NCI-H748 treated with DMSO at 0.1 percent for 48 hours (cell line): Measurements from ENCODE around the gene CANT1.

Experiments used
- DNase-seq: peaks from one replicate; lab custom pipeline; 2025; lab: John Stamatoyannopoulos, UW

CANT1 gene

DNA sequence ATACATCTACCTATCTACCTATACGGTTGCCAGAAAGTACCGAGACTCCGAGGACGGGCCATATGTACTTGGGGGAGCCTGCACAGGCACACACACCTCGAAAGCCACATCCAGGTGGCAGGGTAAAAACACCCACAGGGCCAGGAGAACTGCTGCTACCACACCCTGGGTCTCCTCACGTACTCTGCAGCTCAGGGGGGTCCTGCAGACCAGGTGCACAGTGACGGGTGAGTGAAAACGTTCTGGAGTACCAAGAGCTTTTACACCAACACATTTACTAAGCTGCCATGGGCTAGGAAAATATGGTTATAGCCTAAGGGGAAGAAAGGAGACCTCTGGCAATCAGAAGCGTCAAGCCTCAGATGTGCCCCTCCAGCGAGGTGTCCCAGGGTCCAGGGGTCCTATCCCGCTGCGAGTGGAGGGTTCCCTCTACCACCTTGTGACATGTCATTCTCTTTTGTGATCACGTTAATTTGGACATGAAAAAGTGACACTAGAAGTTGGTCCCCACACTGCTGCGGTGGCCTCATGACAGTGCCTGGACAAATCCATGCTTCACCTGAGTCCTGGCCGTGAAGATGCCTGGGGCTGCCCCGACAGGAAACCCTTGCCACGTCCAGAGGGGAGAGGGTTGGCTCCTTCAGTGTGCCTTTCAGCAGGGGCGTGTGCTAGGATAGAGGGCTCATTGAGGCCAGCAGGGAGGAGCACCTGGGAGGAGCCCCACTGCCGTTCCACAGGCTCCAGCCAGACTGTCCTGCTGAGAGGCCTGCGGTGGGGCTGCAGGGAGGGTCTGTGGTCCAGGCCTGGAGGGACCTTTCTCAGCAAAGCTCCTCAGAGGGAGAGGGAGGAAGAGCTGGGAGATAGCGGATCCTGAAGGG lies 1.8 kb downstream of the CANT1 start:
- no peak for DNase-seq

GRCh38 chr17:79006794-79007503 lies 2.6 kb downstream of the CANT1 start:
- DNase-seq = no peak

DNA sequence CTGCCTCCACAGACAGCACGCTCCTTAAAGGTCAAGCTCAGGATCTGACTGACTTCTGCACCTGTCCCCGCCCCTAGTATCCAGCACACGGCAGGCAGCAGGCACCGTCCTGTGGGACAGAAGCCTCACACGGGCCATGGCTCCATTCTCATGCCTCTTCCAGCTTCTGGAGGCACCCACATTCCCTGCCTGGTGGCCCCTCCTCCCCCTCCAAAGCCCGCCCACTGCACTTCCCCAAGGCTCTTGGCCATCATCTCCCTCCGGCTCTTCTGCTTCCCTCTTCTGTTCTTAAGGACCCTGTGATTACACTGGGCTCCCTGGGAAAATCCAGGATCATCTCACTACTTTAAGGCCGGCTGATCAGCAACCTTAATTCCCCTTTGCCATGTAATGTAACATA lies 3.5 kb downstream of the CANT1 start:
- DNase-seq = no peak

GRCh38 chr17:79005063-79005861 lies 4.3 kb downstream of the CANT1 start:
- peak; percentile 31 for DNase-seq

DNA sequence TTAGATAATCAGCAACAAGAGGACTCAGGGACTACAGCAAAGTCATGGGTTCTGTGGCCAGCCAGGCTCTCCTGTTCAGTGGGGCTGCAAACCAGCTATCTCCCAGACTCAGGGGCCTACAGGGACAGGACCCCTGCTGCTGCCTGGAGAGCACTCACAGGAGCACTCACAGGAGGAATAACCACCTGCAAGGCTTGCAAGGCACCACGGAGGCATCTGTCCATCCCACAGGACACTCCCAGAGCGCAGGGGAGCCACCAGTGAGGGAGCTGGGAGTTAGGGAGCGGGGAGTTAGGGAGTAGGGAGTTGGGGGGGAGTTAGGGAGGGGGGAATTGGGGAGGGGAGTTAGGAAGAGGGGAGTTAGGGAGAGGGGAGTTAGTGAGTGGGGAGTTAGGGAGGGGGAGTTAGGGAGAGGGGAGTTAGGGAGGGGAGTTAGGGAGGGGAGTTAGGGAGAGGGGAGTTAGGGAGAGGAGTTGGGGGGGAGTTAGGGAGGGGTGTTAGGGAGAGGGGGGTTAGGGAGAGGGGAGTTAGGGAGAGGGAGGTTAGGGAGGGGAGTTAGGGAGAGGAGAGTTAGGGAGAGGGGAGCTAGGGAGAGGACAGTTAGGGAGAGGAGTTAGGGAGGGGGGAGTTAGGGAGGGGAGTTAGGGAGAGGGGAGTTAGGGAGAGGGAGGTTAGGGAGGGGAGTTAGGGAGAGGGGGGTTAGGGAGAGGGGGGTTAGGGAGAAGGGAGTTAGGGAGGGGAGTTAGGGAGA lies 5.7 kb downstream of the CANT1 start:
- no peak for DNase-seq

DNA sequence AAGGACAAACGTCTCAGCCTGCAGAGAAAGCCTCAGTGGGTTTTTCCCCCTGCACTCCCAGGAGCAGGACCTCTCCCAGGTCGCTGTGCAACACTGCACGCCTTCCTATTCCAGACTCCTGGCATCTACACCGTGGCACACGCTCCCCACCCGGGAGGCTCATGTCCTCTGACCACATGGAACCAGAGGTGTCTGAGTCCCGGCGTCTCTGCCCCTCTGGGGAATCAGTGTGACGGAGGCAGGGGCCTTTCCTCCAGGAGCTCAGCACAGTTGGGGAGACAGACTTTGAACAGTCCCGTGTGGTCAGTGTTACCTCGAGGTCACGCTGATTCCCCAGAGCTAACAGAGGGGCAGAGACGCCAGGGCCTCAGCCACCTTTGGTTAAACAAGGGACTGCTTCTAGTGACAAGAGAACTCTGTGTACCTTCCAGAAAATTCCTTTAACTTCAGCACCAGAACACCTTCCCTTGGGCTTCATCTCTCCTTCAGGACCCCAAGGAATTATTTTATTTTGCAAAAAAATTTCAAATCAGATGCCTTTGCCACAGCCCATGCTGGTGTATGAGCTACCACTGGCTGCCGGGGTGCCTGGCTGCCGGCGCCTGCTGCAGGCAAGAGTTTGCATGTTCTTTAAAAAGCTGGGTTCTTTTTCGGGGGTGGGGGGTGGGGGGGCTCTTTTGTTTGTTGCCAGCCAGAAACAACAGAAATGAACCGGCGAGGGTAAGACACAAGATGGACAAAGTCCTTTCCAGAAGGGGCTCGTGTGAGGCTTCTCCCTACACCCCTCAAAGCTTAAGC lies 6.6 kb downstream of the CANT1 start:
- DNase-seq = no peak

DNA sequence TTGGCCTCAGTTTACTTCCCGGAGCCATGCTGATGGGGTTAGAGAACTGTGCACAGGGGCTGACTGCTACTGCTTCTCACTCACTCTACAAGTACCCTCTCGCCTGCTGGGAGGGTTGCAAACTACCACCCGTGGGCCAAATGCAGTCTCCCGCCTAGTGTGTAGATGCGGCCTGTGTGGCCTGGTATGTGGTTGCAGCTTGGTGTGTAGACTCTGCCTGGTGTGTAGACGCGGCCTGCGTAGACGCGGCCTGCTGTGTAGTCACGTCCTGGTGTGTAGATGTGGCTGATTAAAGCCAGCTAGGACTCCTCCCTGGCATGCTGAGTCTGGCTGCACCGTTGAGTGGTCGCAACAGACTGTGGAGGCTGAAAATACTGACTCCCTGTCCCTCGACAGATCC lies 7.3 kb downstream of the CANT1 start:
- no peak for DNase-seq

GRCh38 chr17:79001190-79002020 lies 8.2 kb downstream of the CANT1 start:
- no peak for DNase-seq

GRCh38 chr17:79000396-79001189 lies 9.0 kb downstream of the CANT1 start:
- DNase-seq = no peak

DNA sequence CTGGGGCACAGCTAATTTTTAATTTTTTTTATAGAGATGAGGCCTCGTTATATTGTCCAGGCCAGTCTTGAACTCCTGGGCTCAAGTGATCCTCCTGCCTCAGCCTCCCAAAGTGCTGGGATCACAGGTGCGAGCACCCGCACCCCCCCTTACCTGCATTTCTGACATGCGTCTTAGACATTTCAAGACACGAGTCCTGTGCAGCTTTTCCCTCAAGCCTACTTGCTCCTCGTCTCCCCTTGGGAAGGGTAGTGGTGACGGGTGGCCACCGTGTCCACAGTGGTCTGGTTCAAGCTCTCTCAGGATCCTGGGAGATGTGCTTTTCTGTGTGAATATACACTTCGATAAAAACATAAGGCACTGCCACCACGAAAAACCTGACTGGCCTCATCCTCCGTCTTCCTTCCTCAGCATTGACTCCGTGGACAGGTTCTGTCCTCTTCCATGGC lies 9.6 kb downstream of the CANT1 start:
- no peak for DNase-seq

GRCh38 chr17:78999056-78999768 lies 10.4 kb downstream of the CANT1 start:
- DNase-seq = no peak

DNA sequence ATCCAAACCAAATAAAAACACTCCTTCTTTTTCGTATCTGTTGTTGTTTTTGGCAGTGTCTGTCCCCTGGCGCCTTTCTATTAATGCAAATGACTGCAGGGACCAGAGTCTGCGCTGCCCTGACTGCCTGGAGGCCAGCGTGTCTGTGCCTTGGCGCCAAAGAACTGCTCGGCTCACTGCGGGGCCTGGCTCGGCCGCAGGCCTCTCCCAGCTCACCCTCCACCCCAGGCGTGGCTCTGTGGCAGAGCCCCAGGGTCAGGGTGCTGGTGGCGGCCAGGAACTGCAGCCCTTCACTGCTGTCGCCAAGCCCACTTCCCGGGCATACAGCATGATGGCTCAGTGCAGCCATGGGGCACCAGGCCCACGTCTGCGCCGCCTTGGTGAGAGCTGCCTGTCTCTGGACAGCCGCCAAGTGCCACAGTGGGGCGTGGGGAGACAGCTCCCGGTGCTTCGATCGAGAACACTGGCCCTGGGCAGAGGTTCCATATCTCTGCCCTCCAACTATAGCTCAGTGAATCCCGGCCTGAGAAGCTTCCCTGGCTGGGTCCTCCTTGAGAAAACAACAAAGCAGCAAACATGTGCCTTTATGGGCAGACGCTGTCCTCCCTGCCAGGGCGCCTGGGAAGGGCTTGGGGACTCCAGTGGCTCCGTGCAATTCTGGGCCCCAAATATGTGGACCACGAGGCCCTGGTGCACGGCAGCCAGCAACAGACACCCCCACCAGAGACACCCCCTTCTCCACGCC lies 11.1 kb downstream of the CANT1 start:
- DNase-seq = no peak

DNA sequence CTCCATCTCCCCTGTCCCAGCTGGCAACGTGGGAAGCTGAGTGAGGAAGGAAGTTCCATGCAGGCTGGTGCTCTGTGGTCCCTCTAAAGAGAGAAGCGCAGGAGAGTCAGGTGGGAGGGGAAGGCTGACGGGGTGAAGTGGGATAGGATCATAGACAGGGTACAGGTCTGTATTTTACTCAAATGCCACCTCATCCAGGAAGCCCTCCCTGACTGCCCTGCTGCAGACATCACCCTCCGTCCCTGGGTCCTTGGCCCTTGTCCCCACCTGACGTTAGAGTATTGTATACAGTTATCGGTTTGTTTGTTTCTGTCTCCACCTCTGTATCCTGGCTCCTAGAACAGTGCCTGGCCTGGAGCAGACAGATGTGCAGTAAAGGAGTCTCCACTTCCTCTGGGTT lies 11.7 kb downstream of the CANT1 start:
- no peak for DNase-seq

- no peak for DNase-seq
Measured at GRCh38 chr17:78997231-78997741, 12.3 kb downstream of the CANT1 start.

DNA sequence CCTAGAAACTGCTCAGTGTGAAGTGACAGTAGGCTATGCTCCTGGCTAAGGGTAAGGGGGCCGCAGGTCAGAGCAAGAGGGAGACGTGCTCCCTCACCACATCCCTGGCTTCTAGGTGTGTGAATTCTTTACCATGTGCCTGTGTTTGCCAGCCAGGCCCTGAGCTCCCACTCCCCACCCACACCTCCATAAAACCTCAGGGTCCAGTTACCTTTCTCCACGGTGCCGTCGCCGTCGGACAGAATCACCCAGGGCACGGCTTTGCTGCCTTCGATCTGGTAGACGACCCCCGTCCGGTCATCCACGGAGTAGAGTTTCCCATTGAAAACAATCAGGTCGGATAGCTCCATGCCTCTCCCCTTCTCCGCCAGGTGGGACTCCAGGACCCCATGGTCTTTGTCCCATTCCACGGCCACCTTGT lies 12.8 kb downstream of the CANT1 start:
- no peak for DNase-seq

GRCh38 chr17:78995761-78996451 lies 13.7 kb downstream of the CANT1 start:
- no peak for DNase-seq
